Fibroblast of the conjunctiva (primary cell): ENCODE measurements around the gene ARV1.
"Not testable (repeated sequence)": the region's sequence is repeated elsewhere in the genome, so short reads cannot be mapped to it uniquely, and the experiment has no call there.

ENCODE experiments used
- DNase-seq: peaks from one replicate; pipeline ENCODE4 v3.0.0-alpha.2; 2010; ENCODE audit warnings: low read depth

The ARV1 gene

GRCh38 chr1:231044588-231044987 lies 65.7 kb downstream of the ARV1 start:
- DNase-seq, result no peak

GRCh38 chr1:231045286-231045685 lies 66.4 kb downstream of the ARV1 start:
- DNase-seq, result no peak

- DNase-seq, result not testable (repeated sequence)
These were observed 67.2 kb downstream of the ARV1 start for GRCh38 chr1:231045921-231046729.

GRCh38 chr1:231046730-231047395 lies 68.0 kb downstream of the ARV1 start:
- no peak for DNase-seq

GRCh38 chr1:231047529-231047928 lies 68.6 kb downstream of the ARV1 start:
- DNase-seq, result not testable (repeated sequence)

- not testable (repeated sequence) for DNase-seq
These were observed 69.5 kb downstream of the ARV1 start for GRCh38 chr1:231048419-231048818.

- DNase-seq, result no peak
These were observed 70.5 kb downstream of the ARV1 start for GRCh38 chr1:231049121-231049979.
